HG03095 (cell line): ENCODE results near the gene OR2T12.
"Not testable (repeated sequence)": the region's sequence is repeated elsewhere in the genome, so short reads cannot be mapped to it uniquely, and the experiment has no call there.

ENCODE experiments used
- ATAC-seq: cut with Tn5 transposase; IDR thresholded peaks from one replicate; pipeline ENCODE4 v1.9.1; 2021; ENCODE audit warnings: moderate library complexity; ENCODE audit not compliant: unreplicated experiment

The OR2T12 gene

DNA sequence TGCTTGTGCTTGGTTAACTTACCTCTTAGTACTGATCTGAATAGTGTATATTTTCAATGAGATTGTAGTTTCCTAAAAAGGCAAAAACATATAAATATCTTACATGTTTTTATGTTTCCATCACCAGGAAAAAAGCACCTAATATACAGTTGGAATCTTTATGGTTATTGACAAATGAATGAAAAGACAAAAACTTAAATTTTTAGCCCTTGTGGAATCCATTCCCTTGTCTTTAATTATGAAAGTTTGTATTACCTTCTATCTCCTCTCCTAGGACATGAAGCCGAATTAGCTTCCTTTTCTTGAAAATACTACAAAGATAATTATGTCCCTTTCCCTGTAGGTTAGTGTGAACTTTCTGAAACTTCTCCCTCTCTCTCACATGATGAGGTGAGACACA, at the start of gene OR2T12:
Gene OR2T12, minus strand, starts transcription at position 101 of the 400 bp plus-strand sequence. CDS start 7,846 bp downstream, outside the sequence.
- no peak for ATAC-seq

- no peak for ATAC-seq
Measured at GRCh38 chr1:248348475-248348874, 45.3 kb upstream of the OR2T12 start, which contains the start of gene OR14C36. TSS of gene OR14C36 (plus strand) at chr1:248348775. CDS start at chr1:248348775, 0 bp downstream.

GRCh38 chr1:248343451-248343850, 40.2 kb upstream of the OR2T12 start:
- no peak for ATAC-seq

GRCh38 chr1:248324468-248324867, 21.2 kb upstream of the OR2T12 start, which contains the start of gene OR2M7:
TSS of gene OR2M7 (minus strand) at chr1:248324568. CDS start at chr1:248324568, 0 bp downstream.
- no peak for ATAC-seq

DNA sequence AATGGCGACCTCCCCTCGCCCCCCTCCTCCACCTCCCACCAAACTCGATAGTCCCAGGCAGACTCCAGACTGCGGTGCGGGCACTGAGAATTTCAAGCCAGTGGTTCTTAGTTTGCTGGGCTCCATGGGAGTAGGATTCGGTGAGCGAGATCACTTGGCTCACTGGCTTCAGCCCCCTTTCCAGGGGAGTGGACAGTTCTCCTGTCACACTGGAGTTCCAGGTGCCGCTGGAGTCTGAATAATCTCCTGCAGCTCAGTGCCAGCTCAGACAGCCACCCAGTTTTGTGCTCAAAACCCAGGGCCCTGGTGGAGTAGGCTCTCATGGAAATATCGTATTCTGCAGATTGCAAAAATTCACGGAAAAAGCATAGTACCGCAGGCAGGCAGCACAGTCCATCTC, 13.6 kb upstream of the OR2T12 start:
- no peak for ATAC-seq

DNA sequence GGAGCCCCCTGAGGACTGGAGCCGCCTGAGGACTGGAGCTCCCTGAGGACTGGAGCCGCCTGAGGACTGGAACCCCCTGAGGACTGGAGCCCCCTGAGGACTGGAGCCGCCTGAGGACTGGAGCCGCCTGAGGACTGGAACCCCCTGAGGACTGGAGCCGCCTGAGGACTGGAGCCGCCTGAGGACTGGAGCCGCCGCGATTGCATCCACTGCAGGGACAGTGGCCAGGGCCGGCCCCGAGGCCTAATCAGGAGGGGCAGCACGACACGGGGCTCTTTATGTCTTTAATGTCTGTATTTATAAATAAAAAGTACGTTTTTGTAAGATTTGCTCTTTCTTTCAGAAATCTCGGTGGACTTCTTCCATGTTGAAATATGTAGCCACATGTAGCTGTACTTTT, 3.5 kb upstream of the OR2T12 start:
- not testable (repeated sequence) for ATAC-seq

GRCh38 chr1:248306103-248306502, 2.9 kb upstream of the OR2T12 start:
- ATAC-seq, result no peak

- ATAC-seq, result not testable (repeated sequence)
Measured at GRCh38 chr1:248305672-248306071, 2.4 kb upstream of the OR2T12 start.

GRCh38 chr1:248288391-248288790, 14.8 kb downstream of the OR2T12 start:
- ATAC-seq, result no peak

DNA sequence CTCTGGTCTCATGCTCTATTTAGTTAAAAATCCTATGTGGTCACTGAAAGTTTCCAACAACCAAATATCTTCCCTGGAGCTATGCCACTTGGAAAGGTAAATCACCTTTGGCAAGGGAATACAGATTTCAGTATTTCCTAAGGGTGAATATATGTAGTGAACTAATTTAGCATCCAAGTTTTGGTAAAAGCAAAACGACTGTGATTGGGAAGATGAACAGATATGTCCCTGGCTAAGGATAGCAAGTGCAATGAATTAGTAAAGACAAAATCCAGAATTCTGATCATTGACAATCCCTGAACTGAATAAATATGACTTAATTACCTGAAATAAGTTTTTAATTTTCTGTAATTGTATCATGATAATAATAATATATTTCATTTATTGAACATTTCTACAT, 25.3 kb downstream of the OR2T12 start, which contains the start of gene OR2T33:
Gene OR2T33, minus strand, starts transcription at position 101 of the 400 bp plus-strand sequence. CDS start 4,162 bp downstream, outside the sequence.
- ATAC-seq, result no peak

- not testable (repeated sequence) for ATAC-seq
Measured at GRCh38 chr1:248273225-248273624, 30.0 kb downstream of the OR2T12 start.

GRCh38 chr1:248268178-248268577, 35.0 kb downstream of the OR2T12 start:
- no peak for ATAC-seq

DNA sequence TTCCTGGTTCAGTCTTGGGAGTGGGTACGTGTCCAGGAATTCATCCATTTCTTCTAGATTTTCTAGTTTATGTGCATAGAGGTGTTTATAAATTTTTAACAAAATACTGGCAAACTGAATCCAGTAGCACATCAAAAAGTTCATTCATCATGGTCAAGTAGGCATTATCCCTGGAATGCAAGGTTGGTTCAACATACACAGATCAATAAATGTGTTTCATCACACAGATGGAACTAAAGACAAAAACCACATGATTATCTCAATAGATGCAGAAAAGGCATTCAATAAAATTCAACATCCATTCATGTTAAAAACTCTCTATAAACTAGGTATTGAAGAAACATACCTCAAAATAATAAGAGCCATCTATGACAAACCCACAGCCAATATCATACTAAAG, 43.9 kb downstream of the OR2T12 start:
- ATAC-seq, result not testable (repeated sequence)

- ATAC-seq, result peak; percentile 88
Measured at GRCh38 chr1:248243204-248243603, 60.0 kb downstream of the OR2T12 start.
